ENCODE data around the gene BTBD16.

BTBD16 gene

GRCh38 chr10:122331615-122332446 is 60.7 kb downstream of the BTBD16 start:
- H3K27ac ChIP-seq, result no peak overlapping the region
- TF ChIP-seq CTCF (conservative IDR thresholded peaks at IDR 0.05), result no peak

GRCh38 chr10:122333037-122333436 is 61.9 kb downstream of the BTBD16 start:
- no peak for TF ChIP-seq CTCF (conservative IDR thresholded peaks at IDR 0.05)
- no peak overlapping the region for H3K27ac ChIP-seq

- no peak for TF ChIP-seq CTCF (conservative IDR thresholded peaks at IDR 0.05)
- no peak overlapping the region for H3K27ac ChIP-seq
These were observed 65.2 kb downstream of the BTBD16 start for GRCh38 chr10:122336332-122336731.

GRCh38 chr10:122336961-122337360 is 65.9 kb downstream of the BTBD16 start:
- no peak overlapping the region for H3K27ac ChIP-seq
- no peak for TF ChIP-seq CTCF (conservative IDR thresholded peaks at IDR 0.05)

- H3K27ac ChIP-seq, result no peak overlapping the region
- TF ChIP-seq CTCF (conservative IDR thresholded peaks at IDR 0.05), result no peak
These were observed 67.7 kb downstream of the BTBD16 start for GRCh38 chr10:122338609-122339441.

- no peak overlapping the region for H3K27ac ChIP-seq
- TF ChIP-seq CTCF (conservative IDR thresholded peaks at IDR 0.05), result no peak
These were observed 70.2 kb downstream of the BTBD16 start for GRCh38 chr10:122341141-122341810.
